IMR-90 (cell line): ENCODE results near the gene TSPEAR. TPM values are rescaled to one million over a fixed set of nuclear protein-coding genes. Genes with fewer than 3 reads are reported as not detected.
"Not testable (repeated sequence)": the region's sequence is repeated elsewhere in the genome, so short reads cannot be mapped to it uniquely, and the experiment has no call there.

ENCODE experiments used
- ATAC-seq: fragments of 200-7000 bp; cut with Tn5 transposase; 2 replicates; pipeline ENCODE4 v1.9.1; 2020; ENCODE audit warnings: low read depth, mild to moderate bottlenecking, moderate library complexity
- BruUV-seq: library from RNA; stranded (reverse); fragments of 400-500 nt; replicated peaks from 2 replicates; lab custom pipeline; 2021; lab: Mats Ljungman, UMichigan
- CTCF ChIA-PET: fragments of 300-600 bp; formaldehyde crosslinking; extraction: SDS; loops from one replicate; lab custom pipeline; 2021; ENCODE audit warnings: antibody characterized with exemption; lab: Yijun Ruan, JAX
- POLR2A ChIA-PET: fragments of 300-600 bp; sonication (Branson Sonifier 250); formaldehyde crosslinking; loops from one replicate; lab custom pipeline; 2022; ENCODE audit warnings: antibody characterized with exemption; ENCODE audit not compliant: unreplicated experiment; lab: Charles Lee
- DNase-seq: peaks from one replicate; pipeline ENCODE4 v3.0.0; 2013
- H2AFZ ChIP-seq: replicated peaks from 2 replicates; pipeline ENCODE3; 2013; ENCODE audit warnings: low read length, mild to moderate bottlenecking; ENCODE audit not compliant: poor library complexity
- H2AK5ac ChIP-seq: 2 replicates; pipeline ENCODE4 v1.6.1; 2013; ENCODE audit warnings: low read depth, low read length, inconsistent platforms
- H2AK9ac ChIP-seq: replicated peaks from 2 replicates; pipeline ENCODE3; 2013; ENCODE audit warnings: mild to moderate bottlenecking, low read depth, low read length, moderate library complexity; ENCODE audit not compliant: poor library complexity
- H2BK120ac ChIP-seq: 2 replicates; pipeline ENCODE4 v1.6.1; 2013; ENCODE audit warnings: low read depth, low read length, inconsistent platforms
- H2BK15ac ChIP-seq: 3 replicates; pipeline ENCODE4 v1.6.1; 2013; ENCODE audit warnings: low read depth, low read length, inconsistent platforms
- H2BK20ac ChIP-seq: 2 replicates; pipeline ENCODE4 v1.6.1; 2013; ENCODE audit warnings: low read depth, mild to moderate bottlenecking, inconsistent platforms, low read length, moderate library complexity
- H2BK5ac ChIP-seq: 2 replicates; pipeline ENCODE4 v1.6.1; 2013; ENCODE audit warnings: mild to moderate bottlenecking, low read depth, low read length, inconsistent platforms; ENCODE audit not compliant: poor library complexity, severe bottlenecking
- H3K14ac ChIP-seq: replicated peaks from 2 replicates; pipeline ENCODE4 v1.6.1; 2013; ENCODE audit warnings: low read depth, low read length, inconsistent platforms
- H3K18ac ChIP-seq: 2 replicates; pipeline ENCODE4 v1.6.1; 2013; ENCODE audit warnings: low read depth, low read length, control low read depth
- H3K23ac ChIP-seq: 2 replicates; pipeline ENCODE4 v1.6.1; 2013; ENCODE audit warnings: low read depth, low read length, inconsistent platforms
- H3K27ac ChIP-seq: 2 replicates; pipeline ENCODE4 v1.5.1; 2013; ENCODE audit warnings: mild to moderate bottlenecking, control low read depth, low read length; ENCODE audit not compliant: insufficient read depth
- H3K27me3 ChIP-seq: 2 replicates; pipeline ENCODE4 v1.6.1; 2013; ENCODE audit warnings: low read length; ENCODE audit not compliant: control insufficient read depth, insufficient read depth
- H3K36me3 ChIP-seq: 2 replicates; pipeline ENCODE4 v1.6.1; 2013; ENCODE audit warnings: low read length, mixed read lengths; ENCODE audit not compliant: control insufficient read depth, insufficient read depth
- H3K4ac ChIP-seq: 2 replicates; pipeline ENCODE4 v1.6.1; 2013; ENCODE audit warnings: low read depth, low read length, inconsistent platforms
- H3K4me1 ChIP-seq: 2 replicates; pipeline ENCODE4 v1.6.1; 2013; ENCODE audit warnings: low read length, mixed read lengths; ENCODE audit not compliant: control insufficient read depth, insufficient read depth
- H3K4me2 ChIP-seq: 2 replicates; pipeline ENCODE4 v1.6.1; 2013; ENCODE audit warnings: low read depth, mild to moderate bottlenecking, control low read depth, low read length, moderate library complexity
- H3K4me3 ChIP-seq: 2 replicates; pipeline ENCODE4 v1.5.1; 2013; ENCODE audit warnings: low read depth, mild to moderate bottlenecking, control low read depth, low read length, moderate library complexity; ENCODE audit not compliant: insufficient read depth
- H3K56ac ChIP-seq: 2 replicates; pipeline ENCODE4 v1.6.1; 2013; ENCODE audit warnings: low read length, inconsistent platforms; ENCODE audit not compliant: insufficient read depth; ENCODE audit errors: extremely low read depth
- H3K79me1 ChIP-seq, 2 experiments: 2 replicates each; pipeline ENCODE4 v1.6.1; 2013; ENCODE audit warnings: low read length in 2 of 2, inconsistent platforms in 1 of 2, low read depth in 1 of 2
- H3K9ac ChIP-seq: 2 replicates; pipeline ENCODE4 v1.6.1; 2013; ENCODE audit warnings: low read depth, low read length, control low read depth
- H3K9me1 ChIP-seq: 2 replicates; pipeline ENCODE4 v1.6.1; 2013; ENCODE audit warnings: low read length, inconsistent platforms; ENCODE audit not compliant: insufficient read depth
- H3K9me3 ChIP-seq: 2 replicates; pipeline ENCODE4 v1.6.1; 2013; ENCODE audit warnings: low read length; ENCODE audit not compliant: control insufficient read depth, insufficient read depth
- H4K20me1 ChIP-seq: 2 replicates; pipeline ENCODE4 v1.6.1; 2013; ENCODE audit warnings: low read length, inconsistent platforms; ENCODE audit not compliant: insufficient read depth
- H4K5ac ChIP-seq: 2 replicates; pipeline ENCODE4 v1.6.1; 2013; ENCODE audit warnings: mild to moderate bottlenecking, low read depth, low read length, control low read depth
- H4K8ac ChIP-seq, 2 experiments: 2 replicates each; pipeline ENCODE4 v1.6.1; 2013; ENCODE audit warnings: low read depth in 2 of 2, low read length in 2 of 2, control low read depth in 1 of 2, inconsistent platforms in 1 of 2
- H4K91ac ChIP-seq: 2 replicates; pipeline ENCODE4 v1.6.1; 2013; ENCODE audit warnings: low read depth, low read length, inconsistent platforms; ENCODE audit not compliant: insufficient read depth
- WGBS, 2 experiments: methylation state at CpG; one replicate each; pipeline versions ENCODE4 v1.1.5 to v1.1.7; 2013; ENCODE audit warnings: missing lambda C conversion rate in 2 of 2; ENCODE audit not compliant: insufficient read length in 1 of 2; ENCODE audit errors: extremely low coverage in 2 of 2; 5-methylcytosine and 5-hydroxymethylcytosine counted together
- dilution Hi-C: fragments of 300-500 bp; cut with HindIII; formaldehyde crosslinking; loops from one replicate; pipeline ENCODE4 v1.14.3; 2018; ENCODE audit warnings: low sequenced_read_pairs; ENCODE audit not compliant: unreplicated experiment
- in situ Hi-C: fragments of 300-500 bp; cut with MboI; formaldehyde crosslinking; loops from 3 replicates; pipeline ENCODE4 v1.14.3; 2019; ENCODE audit warnings: low sequenced_read_pairs, inconsistent platforms, mixed read lengths
- intact Hi-C: fragments of 100-400 bp; cut with micrococcal nuclease; formaldehyde crosslinking; loops from 2 replicates; pipeline ENCODE4 v1.10.0; 2022
- polyA plus RNA-seq, 3 experiments: library from polyadenylated mRNA; depleted of rRNA; stranded (reverse); fragments of >200 nt; gene quantifications; 2 replicates each; pipeline ENCODE4 v1.2.3, GENCODE V29; 2012; ENCODE audit warnings: low replicate concordance in 1 of 3
- total RNA-seq: library from RNA; depleted of rRNA; stranded (reverse); fragments of >200 nt; gene quantifications from 2 replicates; pipeline ENCODE4 v1.2.3, GENCODE V29; 2012

TSPEAR gene
- total and polyA plus RNA-seq, 2 of the 4 experiments (the other 2 are of a cell fraction), result not detected

DNA sequence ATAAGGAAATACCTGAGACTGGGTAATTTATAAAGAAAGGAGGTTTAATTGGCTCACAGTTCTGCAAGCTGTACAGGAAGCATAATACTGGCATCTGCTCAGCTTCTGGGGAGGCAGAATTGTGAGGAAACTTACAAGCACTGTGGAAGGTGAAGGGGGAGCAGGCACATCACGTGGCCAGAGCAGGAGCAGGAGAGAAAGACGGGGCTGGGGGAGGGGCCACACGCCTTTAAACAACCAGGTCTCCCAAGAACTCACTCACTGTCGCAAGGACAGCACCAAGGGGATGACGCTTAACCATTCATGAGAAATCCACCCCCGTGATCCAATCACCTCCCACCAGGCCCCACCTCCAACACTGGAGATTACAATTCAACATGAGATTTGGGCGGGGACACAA lies 49.8 kb downstream of the TSPEAR start:
- H3K56ac ChIP-seq, H3K4me3 ChIP-seq, CTCF ChIA-PET, H3K9me1 ChIP-seq, H2BK15ac ChIP-seq, H4K5ac ChIP-seq, H3K79me1 ChIP-seq, H4K91ac ChIP-seq, H3K14ac ChIP-seq, H3K9ac ChIP-seq, BruUV-seq, H2BK20ac ChIP-seq, H3K27ac ChIP-seq, dilution Hi-C loops, H2BK5ac ChIP-seq, H2AFZ ChIP-seq, POLR2A ChIA-PET, ATAC-seq, H3K4me1 ChIP-seq, H2BK120ac ChIP-seq, H4K8ac ChIP-seq, in situ Hi-C loops, H3K23ac ChIP-seq, H3K4ac ChIP-seq, H2AK9ac ChIP-seq, H3K9me3 ChIP-seq, H3K27me3 ChIP-seq, intact Hi-C loops, H2AK5ac ChIP-seq, H3K36me3 ChIP-seq, H3K4me2 ChIP-seq, H3K18ac ChIP-seq, H4K20me1 ChIP-seq, DNase-seq: not testable (repeated sequence)
- WGBS, 2 experiments, result no CpG with 5 or more reads among the region's 7 CpGs
